Activated effector memory CD4-positive, alpha-beta T cell treated with Interleukin-2 at 50 U/mL for 16 hours (primary cell): ENCODE results near the gene TMEM214.

Source experiments
- DNase-seq: peaks from one replicate; pipeline ENCODE4 v3.0.0-alpha.2; 2020

The TMEM214 gene

DNA sequence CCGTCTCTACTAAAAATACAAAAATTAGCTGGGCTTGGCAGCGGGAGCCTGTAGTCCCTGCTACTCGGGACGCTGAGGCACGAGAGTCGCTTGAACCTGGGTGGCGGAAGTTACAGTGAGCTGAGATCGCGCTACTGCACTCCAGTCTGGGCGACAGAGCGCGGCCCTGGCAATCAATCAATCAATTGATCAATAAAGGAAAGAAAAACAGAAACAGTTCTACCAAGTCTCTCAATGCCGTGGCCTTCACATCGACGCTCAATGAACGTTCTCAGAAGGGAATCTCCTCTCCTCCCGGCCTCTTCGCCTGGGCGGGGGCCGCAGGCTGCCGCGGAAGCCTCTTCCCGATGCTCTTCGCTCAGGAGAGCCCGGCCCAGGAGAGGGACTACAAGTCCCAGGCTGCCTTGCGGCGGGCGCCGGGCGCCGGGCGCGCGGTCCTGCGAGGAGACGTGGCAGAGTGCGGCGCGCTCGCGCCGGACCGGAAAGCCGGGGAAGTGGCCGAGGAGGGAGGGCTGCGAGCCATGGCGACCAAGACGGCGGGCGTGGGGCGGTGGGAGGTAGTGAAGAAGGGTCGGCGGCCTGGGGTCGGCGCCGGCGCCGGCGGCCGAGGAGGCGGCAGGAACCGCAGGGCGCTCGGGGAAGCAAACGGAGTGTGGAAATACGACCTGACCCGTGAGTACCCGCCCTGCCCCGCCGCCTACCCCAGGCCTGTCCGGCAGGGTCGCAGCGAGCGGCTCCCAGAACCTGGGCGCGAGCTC is at the start of gene TMEM214:
Gene TMEM214, plus strand, starts transcription at position 471 of the 758 bp plus-strand sequence. Its CDS starts 51 bp downstream, at position 522.
- DNase-seq: peak; percentile 71

GRCh38 chr2:26983746-26984145 is 49.0 kb upstream of the TMEM214 start:
- no peak for DNase-seq

DNA sequence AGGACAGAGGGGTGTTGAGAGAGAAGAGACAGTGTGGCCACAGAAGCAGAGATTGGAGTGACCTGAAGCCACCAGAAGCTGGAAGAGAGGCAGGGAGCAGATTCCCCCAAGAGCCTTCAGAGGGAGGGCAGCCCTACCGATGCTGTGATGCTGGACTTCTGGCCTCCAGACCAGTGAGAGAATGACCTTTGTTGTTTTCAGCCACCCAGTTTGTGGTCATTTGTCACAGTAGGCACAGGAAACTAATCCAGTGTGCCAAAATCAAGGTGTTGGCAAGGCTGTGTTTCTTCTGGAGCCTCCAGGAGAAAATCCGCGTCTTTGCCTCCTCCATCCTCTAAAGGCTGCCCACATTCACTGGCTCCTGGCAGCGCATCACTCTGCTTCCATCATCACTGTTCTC is 47.0 kb upstream of the TMEM214 start:
- DNase-seq: no peak

DNA sequence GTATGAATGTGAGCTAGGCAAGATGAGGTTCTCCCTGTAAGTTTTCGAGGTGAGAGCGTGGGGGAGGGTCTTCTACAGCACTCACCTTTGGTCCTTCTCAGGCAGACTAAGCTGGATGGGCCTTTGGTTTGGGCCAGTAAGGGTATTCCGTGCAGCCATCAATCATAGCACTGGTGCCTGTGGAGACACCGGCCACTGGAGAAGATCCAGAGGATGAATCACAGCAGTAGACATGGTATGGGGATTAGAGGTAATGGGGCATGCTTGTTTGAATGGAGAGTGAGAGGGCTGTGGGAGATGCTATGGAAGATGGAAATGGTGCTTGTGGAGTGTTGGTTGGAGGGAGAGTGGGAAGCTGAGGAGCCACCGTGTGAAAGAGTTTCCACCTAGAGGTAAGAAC is 46.2 kb upstream of the TMEM214 start:
- DNase-seq: no peak

DNA sequence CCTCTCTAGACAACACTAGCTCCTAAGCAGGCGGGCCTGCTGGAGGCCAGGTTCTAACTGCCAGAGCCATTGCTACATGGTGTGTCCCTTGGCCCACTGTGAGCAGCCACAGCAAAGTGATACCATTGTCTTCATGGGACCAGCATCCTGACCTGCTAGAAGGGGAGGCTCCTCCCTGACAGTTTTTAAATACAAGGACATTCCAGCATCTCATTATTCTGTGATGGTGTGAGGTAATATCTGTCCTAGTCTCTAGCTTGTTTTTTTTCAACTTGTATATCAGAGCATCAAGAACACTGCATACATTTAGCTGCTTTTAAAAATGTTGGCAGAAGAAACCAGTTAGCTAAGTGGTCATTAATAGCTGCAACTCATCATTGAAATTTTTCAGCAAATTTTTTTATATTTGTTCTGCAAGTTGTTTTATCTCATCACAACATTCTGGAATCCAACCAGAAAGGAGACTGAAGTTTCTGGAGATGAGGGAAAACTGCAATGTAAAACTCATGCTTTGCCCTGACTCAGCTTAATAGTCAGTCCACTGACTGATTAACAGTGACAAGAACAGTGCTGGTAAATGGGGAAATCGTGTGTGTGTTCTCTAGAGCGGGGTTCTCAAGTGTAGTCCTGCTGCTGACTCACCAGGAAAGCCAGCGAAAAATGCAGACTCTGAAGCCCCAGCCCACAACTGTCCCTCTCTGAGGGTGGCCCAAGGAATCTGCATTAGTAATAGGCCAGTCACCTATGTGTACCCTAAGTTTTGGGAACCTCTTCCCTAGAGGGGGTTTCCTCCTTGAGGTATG is 44.5 kb upstream of the TMEM214 start:
- no peak for DNase-seq

GRCh38 chr2:26989156-26989555 is 43.6 kb upstream of the TMEM214 start:
- DNase-seq: no peak

DNA sequence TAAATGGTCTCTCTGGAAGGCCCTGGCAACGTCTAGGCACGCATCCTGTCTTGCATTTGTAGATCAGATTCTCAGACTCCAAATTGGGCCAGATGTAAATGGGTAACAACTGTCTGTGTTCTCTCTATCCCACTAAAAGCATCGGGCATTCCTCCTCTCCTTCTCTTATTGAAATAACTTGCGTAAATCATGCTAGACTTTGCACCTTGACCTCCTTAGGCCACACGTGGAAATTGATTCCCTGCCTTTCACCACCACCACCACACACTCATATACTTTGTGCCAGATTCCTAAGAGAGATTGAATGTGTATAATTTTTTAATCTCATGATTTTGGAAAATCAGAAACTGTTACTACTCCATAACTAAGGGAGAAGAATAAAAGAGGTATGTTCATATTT is 41.0 kb upstream of the TMEM214 start:
- DNase-seq: no peak

DNA sequence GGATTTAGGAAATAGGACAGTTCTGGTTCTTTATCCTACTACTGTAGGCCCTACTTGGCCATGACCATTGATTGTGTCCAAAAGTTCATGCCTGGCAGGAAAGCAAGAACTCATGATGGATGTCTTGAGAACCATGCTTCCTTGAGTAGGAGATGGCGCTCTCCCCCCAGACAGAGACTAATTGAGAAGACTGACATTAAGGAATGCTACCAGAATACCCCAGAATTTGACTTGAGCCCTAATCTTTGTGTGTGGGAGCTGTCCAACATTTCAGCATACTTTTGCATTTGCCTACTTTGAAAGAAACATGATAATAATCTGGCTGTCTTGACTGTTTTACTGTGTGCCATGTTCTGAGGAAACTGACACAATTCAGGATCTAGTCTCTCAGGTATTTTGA is 39.0 kb upstream of the TMEM214 start:
- DNase-seq: no peak

- DNase-seq: no peak
These were observed 37.8 kb upstream of the TMEM214 start for GRCh38 chr2:26994983-26995382.

DNA sequence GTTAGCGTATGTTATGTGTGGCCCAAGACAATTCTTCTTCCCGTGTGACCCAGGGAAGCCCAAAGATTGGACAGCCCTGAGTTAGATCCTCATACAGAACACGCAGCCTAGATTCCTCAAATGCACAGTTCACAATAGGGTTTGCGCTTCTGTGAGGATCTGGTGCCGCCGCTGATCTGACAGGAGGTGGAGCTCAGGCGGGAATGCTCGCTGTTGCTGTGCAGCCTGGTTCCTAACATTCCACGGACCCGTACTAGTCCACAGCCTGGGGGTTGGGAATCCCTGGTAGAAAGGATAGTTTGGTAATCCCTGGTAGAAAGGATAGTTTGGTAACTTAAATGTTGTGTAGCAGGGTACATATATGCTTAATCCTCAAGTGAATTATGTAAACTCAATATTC is 35.4 kb upstream of the TMEM214 start:
- no peak for DNase-seq

GRCh38 chr2:26998323-26998722 is 34.4 kb upstream of the TMEM214 start:
- DNase-seq: no peak

GRCh38 chr2:27000228-27000627 is 32.5 kb upstream of the TMEM214 start:
- no peak for DNase-seq

DNA sequence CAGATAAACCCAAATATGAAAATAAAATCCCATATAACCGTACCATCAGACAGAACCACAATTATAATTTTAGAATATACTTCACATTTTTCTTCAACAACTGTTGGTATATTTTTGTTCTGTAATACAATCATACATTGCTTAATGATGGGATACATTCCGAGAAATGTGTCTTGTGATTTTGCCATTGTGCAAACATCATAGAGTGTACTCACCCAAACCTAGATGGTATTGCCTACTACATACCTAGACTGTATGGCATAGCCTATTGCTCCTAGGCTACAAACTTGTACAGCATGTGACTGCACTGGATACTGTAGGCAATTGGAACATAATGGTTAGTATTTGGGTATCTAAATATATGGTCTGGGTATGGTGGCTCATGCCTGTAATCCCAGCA is 31.8 kb upstream of the TMEM214 start:
- no peak for DNase-seq

DNA sequence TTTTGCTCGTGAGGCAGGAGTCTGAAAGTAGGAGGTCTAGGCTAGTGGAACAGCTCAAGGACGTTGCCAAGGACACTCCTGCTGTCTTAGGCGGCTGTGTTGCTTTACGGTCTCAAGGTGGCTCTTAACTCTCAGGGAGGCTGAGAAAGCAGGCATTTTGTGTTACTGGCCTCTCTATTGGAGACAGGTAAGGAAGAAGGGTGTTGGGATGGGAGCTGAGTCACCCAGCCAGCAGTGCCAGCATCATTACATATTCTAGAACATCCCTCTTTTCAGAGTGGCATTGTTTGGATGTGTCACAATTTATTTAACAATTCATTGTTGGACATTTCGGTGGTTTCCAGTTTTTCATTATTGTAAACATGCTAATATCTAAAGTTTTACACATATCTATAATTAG is 30.8 kb upstream of the TMEM214 start:
- no peak for DNase-seq

DNA sequence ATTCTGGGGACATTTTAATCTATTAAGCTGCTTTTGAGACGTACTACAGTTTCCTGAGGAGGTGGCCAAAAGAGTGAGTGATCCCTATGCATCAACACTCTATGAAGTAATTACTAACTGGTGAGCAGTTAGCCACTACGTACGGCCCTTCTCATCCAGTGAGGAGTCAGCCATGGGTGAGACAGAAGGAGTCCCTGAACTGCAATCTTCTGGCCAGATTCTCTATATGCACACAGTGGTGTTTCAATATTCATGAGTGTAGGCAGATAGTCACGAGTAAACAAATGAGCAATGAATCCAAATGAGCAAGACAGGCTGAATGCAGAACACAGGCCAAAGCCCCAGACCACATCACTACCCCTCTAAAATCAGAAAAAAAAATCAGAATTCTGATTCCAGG is 29.8 kb upstream of the TMEM214 start:
- no peak for DNase-seq

DNA sequence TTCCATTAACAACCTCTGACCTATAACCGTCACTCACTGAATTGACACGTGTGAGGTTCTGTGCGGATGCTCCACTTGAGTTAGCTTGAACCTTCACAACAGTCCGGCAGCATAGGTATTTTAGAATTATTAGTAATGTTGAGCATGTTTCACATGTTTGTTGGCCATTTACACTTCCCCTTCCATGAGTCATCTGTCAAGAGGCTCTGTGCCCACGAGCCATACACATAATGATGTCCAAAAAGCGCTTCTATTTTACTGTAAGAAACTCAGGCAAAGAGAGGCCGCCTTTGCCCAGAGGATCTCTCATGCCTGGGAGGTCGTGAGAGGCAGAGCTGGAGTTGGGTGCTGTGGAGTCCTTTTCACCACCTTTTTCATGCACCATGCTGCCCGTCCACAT is 28.9 kb upstream of the TMEM214 start:
- DNase-seq: no peak

GRCh38 chr2:27006602-27007415 is 26.0 kb upstream of the TMEM214 start:
- no peak for DNase-seq

- DNase-seq: no peak
These were observed 25.1 kb upstream of the TMEM214 start for GRCh38 chr2:27007416-27008374.

DNA sequence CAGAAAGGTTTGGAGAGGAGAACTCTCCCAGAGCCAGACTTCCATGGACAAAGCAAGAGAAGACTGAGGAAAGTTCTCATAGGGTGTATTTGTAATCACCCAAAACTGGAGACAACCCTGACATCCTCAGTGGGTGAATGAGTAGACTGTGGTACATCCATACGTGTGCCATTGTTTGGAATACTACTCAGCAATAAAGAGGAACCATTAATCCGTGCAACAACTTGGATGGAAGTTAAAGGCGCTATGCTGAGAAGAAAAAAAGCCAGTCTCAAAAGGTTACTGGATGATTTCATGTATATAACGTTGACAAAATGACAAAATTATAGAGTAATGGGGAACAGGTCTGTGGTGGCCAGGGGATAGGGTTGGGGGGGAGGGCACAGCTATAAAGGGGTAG is 24.1 kb upstream of the TMEM214 start:
- no peak for DNase-seq

GRCh38 chr2:27009083-27009482 is 23.7 kb upstream of the TMEM214 start:
- no peak for DNase-seq

DNA sequence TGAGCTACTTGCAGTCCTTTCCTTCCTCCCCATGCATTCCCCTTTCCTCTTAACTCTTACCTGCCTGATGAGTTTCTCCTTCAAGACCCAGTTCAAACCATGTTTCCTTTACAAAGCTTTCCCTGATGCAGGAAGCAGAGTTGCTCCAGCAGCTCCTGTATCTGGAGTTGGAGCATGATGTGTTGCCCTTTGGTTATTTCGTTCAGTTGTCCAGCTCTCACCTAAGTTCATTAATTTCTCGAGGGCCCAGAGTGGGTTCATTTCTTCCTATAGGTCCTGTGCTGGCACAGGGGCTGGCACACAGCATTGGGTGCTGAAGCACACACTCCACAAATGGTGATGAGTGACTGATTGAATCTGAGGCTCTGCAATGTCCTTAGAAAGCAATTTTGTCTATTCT is 23.0 kb upstream of the TMEM214 start:
- DNase-seq: no peak

DNA sequence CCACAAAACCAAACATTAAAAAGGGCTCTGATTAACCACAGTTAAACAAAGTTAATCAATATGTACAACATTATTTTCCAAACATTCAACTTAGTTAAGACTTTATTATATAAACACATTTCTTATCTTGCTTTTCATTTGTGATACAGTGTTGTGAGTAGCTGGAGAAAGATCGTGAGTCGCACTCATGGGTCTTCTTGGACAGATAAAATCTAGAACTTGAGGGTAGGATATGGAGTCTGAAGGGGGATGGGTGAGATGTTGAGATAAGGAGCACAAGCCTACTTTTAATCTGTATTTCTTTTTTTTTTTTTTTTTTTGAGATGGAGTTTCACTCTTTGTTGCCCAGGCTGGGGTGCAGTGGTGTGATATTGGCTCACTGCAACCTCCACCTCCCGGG is 22.6 kb upstream of the TMEM214 start:
- no peak for DNase-seq
